HepG2 (cell line): ENCODE results near the gene FZD8.

Source experiments
- DNMT1 ChIP-seq: sonication (generic); formaldehyde crosslinking; IDR thresholded peaks from 2 replicates; pipeline ENCODE4 v1.5.1; 2020; ENCODE audit warnings: mild to moderate bottlenecking, missing genetic modification reagents
- HOXA5 ChIP-seq: sonication (generic); formaldehyde crosslinking; IDR thresholded peaks from 2 replicates; pipeline ENCODE4 v1.4.0; 2020; ENCODE audit warnings: missing genetic modification reagents
- RARA ChIP-seq: IDR thresholded peaks from 2 replicates; pipeline ENCODE4 v1.6.1; 2016; ENCODE audit warnings: missing genetic modification reagents, missing compliant biosample characterization
- RFX5 ChIP-seq: IDR thresholded peaks from 2 replicates; pipeline ENCODE4 v1.6.1; 2011; ENCODE audit warnings: low read depth, low read length, improper control_type of control experiment
- ZNF121 ChIP-seq: sonication (generic); formaldehyde crosslinking; IDR thresholded peaks from 2 replicates; pipeline ENCODE4 v1.5.0; 2020; ENCODE audit warnings: mild to moderate bottlenecking, missing genetic modification reagents
- ZNF644 ChIP-seq: IDR thresholded peaks from 2 replicates; pipeline ENCODE4 v1.6.1; 2016; ENCODE audit warnings: low read depth
- TF ChIP-seq, protein P1 (sequence below): sonication (generic); formaldehyde crosslinking; IDR thresholded peaks from 2 replicates; pipeline ENCODE4 v1.5.0; 2020; ENCODE audit warnings: mild to moderate bottlenecking, missing genetic modification reagents, moderate library complexity
- TF ChIP-seq, protein P2 (sequence below), 2 experiments: IDR thresholded peaks; 2 replicates each; pipeline ENCODE4 v1.6.1; 2011 to 2012; ENCODE audit warnings: low read length in 2 of 2, borderline replicate concordance in 1 of 2, low read depth in 1 of 2, mild to moderate bottlenecking in 1 of 2, moderate library complexity in 1 of 2

DNA sequence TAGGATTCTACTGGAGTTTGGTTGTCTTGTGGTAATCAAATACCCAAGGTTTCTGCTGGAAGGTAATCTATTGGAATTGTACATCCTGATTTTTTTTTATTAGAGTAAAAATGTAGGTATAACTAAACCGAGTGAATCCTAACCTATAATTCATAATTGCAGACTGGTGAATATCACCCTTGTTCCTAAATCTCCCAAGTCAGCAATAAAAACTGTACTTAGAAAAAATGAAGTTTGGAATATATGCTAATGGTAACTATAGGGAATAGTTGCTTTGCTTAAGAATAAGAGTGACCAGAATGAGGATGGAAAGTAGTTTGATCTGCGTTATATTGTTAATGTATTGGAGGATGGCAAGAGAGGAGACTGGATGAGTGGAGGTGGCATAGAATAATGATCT lies 10.7 kb upstream of the FZD8 start:
- TF ChIP-seq DNMT1 (CRISPR knock-in tag) (no peak), ZNF644 (CRISPR knock-in tag) (no peak), HOXA5 (no peak), RARA (no peak), ZNF121 (no peak), RFX5 (no peak)
- TF ChIP-seq, protein P1, sequence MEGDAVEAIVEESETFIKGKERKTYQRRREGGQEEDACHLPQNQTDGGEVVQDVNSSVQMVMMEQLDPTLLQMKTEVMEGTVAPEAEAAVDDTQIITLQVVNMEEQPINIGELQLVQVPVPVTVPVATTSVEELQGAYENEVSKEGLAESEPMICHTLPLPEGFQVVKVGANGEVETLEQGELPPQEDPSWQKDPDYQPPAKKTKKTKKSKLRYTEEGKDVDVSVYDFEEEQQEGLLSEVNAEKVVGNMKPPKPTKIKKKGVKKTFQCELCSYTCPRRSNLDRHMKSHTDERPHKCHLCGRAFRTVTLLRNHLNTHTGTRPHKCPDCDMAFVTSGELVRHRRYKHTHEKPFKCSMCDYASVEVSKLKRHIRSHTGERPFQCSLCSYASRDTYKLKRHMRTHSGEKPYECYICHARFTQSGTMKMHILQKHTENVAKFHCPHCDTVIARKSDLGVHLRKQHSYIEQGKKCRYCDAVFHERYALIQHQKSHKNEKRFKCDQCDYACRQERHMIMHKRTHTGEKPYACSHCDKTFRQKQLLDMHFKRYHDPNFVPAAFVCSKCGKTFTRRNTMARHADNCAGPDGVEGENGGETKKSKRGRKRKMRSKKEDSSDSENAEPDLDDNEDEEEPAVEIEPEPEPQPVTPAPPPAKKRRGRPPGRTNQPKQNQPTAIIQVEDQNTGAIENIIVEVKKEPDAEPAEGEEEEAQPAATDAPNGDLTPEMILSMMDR (CRISPR knock-in tag), result no peak
- TF ChIP-seq, protein P2, sequence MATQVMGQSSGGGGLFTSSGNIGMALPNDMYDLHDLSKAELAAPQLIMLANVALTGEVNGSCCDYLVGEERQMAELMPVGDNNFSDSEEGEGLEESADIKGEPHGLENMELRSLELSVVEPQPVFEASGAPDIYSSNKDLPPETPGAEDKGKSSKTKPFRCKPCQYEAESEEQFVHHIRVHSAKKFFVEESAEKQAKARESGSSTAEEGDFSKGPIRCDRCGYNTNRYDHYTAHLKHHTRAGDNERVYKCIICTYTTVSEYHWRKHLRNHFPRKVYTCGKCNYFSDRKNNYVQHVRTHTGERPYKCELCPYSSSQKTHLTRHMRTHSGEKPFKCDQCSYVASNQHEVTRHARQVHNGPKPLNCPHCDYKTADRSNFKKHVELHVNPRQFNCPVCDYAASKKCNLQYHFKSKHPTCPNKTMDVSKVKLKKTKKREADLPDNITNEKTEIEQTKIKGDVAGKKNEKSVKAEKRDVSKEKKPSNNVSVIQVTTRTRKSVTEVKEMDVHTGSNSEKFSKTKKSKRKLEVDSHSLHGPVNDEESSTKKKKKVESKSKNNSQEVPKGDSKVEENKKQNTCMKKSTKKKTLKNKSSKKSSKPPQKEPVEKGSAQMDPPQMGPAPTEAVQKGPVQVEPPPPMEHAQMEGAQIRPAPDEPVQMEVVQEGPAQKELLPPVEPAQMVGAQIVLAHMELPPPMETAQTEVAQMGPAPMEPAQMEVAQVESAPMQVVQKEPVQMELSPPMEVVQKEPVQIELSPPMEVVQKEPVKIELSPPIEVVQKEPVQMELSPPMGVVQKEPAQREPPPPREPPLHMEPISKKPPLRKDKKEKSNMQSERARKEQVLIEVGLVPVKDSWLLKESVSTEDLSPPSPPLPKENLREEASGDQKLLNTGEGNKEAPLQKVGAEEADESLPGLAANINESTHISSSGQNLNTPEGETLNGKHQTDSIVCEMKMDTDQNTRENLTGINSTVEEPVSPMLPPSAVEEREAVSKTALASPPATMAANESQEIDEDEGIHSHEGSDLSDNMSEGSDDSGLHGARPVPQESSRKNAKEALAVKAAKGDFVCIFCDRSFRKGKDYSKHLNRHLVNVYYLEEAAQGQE (IDR thresholded peaks at IDR 0.05; ENCODE audit: borderline replicate concordance in 1 of 2, low read depth in 1 of 2, low read length in 2 of 2), result no peak
